CD14-positive monocyte (primary cell): ENCODE measurements around the gene EXOC6B. TPM values are rescaled to one million over a fixed set of nuclear protein-coding genes. Genes with fewer than 3 reads are reported as not detected.

Source experiments
- DNase-seq, 3 donors: peaks; one replicate each; pipeline ENCODE4 v3.0.0-alpha.2; 2011 to 2022
- H2AFZ ChIP-seq: 2 replicates; pipeline ENCODE4 v1.6.0; 2012; ENCODE audit warnings: mild to moderate bottlenecking, low read depth, low read length, inconsistent platforms; ENCODE audit not compliant: insufficient read depth, poor library complexity, severe bottlenecking
- H3K27ac ChIP-seq, 2 donors: 1 replicate in 1 of 2; 2 replicates in 1 of 2; pipeline ENCODE4 v1.5.1; 2012 to 2013; ENCODE audit warnings: low read length in 2 of 2, control low read depth in 1 of 2, inconsistent platforms in 1 of 2, low read depth in 1 of 2, mild to moderate bottlenecking in 1 of 2
- H3K27me3 ChIP-seq, 2 donors: one replicate each; pipeline versions ENCODE4 v1.6.0 to v1.6.1; 2011 to 2013; ENCODE audit warnings: low read length in 2 of 2; ENCODE audit not compliant: control insufficient read depth in 2 of 2, insufficient read depth in 2 of 2
- H3K36me3 ChIP-seq, 2 donors: replicated peaks in 1 of 2; 1 replicate in 1 of 2; 2 replicates in 1 of 2; pipeline versions ENCODE4 v1.5.1 to v1.6.1; 2012 to 2013; ENCODE audit warnings: low read length in 2 of 2, control low read depth in 1 of 2, inconsistent platforms in 1 of 2, mild to moderate bottlenecking in 1 of 2; ENCODE audit not compliant: insufficient read depth in 2 of 2, control insufficient read depth in 1 of 2
- H3K4me1 ChIP-seq, 2 donors: 1 replicate in 1 of 2; 2 replicates in 1 of 2; pipeline versions ENCODE4 v1.5.1 to v1.6.1; 2012 to 2013; ENCODE audit warnings: low read length in 2 of 2, control low read depth in 1 of 2, inconsistent platforms in 1 of 2, mild to moderate bottlenecking in 1 of 2, moderate library complexity in 1 of 2; ENCODE audit not compliant: insufficient read depth in 2 of 2, control insufficient read depth in 1 of 2
- H3K4me2 ChIP-seq: replicated peaks from 2 replicates; pipeline ENCODE3; 2012; ENCODE audit warnings: low read length, moderate library complexity, mild to moderate bottlenecking; ENCODE audit not compliant: poor library complexity, severe bottlenecking; ENCODE audit errors: extremely low read depth
- H3K4me3 ChIP-seq, 3 experiments: fragments of 200-600 bp in 1 of 3; sonication (generic) in 1 of 3; replicated peaks in 1 of 3; 1 replicate in 2 of 3; 2 replicates in 1 of 3; pipeline ENCODE4 v1.5.1; 2011 to 2013; ENCODE audit warnings: low read length in 3 of 3, mild to moderate bottlenecking in 3 of 3, control low read depth in 2 of 3, low read depth in 2 of 3, inconsistent platforms in 1 of 3, moderate library complexity in 1 of 3
- H3K79me2 ChIP-seq: 2 replicates; pipeline ENCODE4 v1.6.0; 2012; ENCODE audit warnings: mild to moderate bottlenecking, control low read depth, inconsistent platforms, low read length, moderate library complexity; ENCODE audit not compliant: insufficient read depth
- H3K9ac ChIP-seq: 2 replicates; pipeline ENCODE4 v1.6.0; 2017; ENCODE audit warnings: low read length, mild to moderate bottlenecking; ENCODE audit not compliant: insufficient read depth, poor library complexity, severe bottlenecking
- H3K9me3 ChIP-seq, 2 donors: replicated peaks in 1 of 2; 1 replicate in 1 of 2; 2 replicates in 1 of 2; pipeline versions ENCODE4 v1.5.1 to v1.6.1; 2012 to 2013; ENCODE audit warnings: low read length in 2 of 2, control low read depth in 1 of 2; ENCODE audit not compliant: control insufficient read depth in 1 of 2, insufficient read depth in 1 of 2
- H4K20me1 ChIP-seq: 2 replicates; pipeline ENCODE4 v1.6.0; 2012; ENCODE audit warnings: mild to moderate bottlenecking, low read length, control low read depth, moderate library complexity; ENCODE audit not compliant: insufficient read depth
- H3K27ac Mint-ChIP-seq, 7 donors: one replicate each; pipeline ENCODE4 v1.8.0; 2020; ENCODE audit warnings: mild to moderate bottlenecking in 7 of 7, mixed read lengths in 7 of 7, moderate library complexity in 6 of 7, inconsistent platforms in 2 of 7
- H3K27me3 Mint-ChIP-seq, 3 donors: one replicate each; pipeline ENCODE4 v1.8.0; 2021 to 2022; ENCODE audit warnings: low read depth in 3 of 3, mild to moderate bottlenecking in 3 of 3, mixed read lengths in 3 of 3, moderate library complexity in 3 of 3, inconsistent platforms in 1 of 3
- H3K36me3 Mint-ChIP-seq, 2 donors: one replicate each; pipeline ENCODE4 v1.8.0; 2020; ENCODE audit warnings: mixed read lengths in 2 of 2, inconsistent platforms in 1 of 2, mild to moderate bottlenecking in 1 of 2
- H3K4me1 Mint-ChIP-seq: one replicate; pipeline ENCODE4 v1.8.0; 2020; ENCODE audit warnings: mild to moderate bottlenecking, mixed read lengths
- H3K4me3 Mint-ChIP-seq, 2 donors: one replicate each; pipeline ENCODE4 v1.8.0; 2020; ENCODE audit warnings: mild to moderate bottlenecking in 2 of 2, mixed read lengths in 2 of 2, moderate library complexity in 1 of 2
- H3K9me3 Mint-ChIP-seq, 7 donors: one replicate each; pipeline ENCODE4 v1.8.0; 2020 to 2022; ENCODE audit warnings: mixed read lengths in 7 of 7, mild to moderate bottlenecking in 6 of 7, moderate library complexity in 6 of 7, inconsistent platforms in 2 of 7
- CTCF ChIP-seq: fragments of 200-600 bp; IDR thresholded peaks from one replicate; pipeline ENCODE4 v1.8.0; 2022; ENCODE audit warnings: antibody characterized with exemption, mild to moderate bottlenecking
- WGBS: methylation state at CpG from one replicate; pipeline ENCODE4 v1.1.5; 2013; ENCODE audit warnings: missing lambda C conversion rate; ENCODE audit not compliant: insufficient coverage; 5-methylcytosine and 5-hydroxymethylcytosine counted together
- intact Hi-C, 2 donors: fragments of 100-400 bp; cut with micrococcal nuclease; formaldehyde crosslinking; loops; one replicate each; pipeline versions ENCODE4 v1.15.0 to v1.15.1; 2023
- polyA plus RNA-seq, 3 donors: library from polyadenylated mRNA; depleted of rRNA in 1 of 3; unstranded in 2 of 3; stranded (reverse) in 1 of 3; fragments of 300-500 nt in 2 of 3; fragments of >200 nt in 1 of 3; fragmentation: Illumina TruSeq in 2 of 3; gene quantifications; 1 replicate in 2 of 3; 2 replicates in 1 of 3; pipeline ENCODE4 v1.2.3, GENCODE V29; 2012 to 2021

The EXOC6B gene
- polyA plus RNA-seq, 3 donors, result 1.8 to 2.8 (median 2.1) TPM

DNA sequence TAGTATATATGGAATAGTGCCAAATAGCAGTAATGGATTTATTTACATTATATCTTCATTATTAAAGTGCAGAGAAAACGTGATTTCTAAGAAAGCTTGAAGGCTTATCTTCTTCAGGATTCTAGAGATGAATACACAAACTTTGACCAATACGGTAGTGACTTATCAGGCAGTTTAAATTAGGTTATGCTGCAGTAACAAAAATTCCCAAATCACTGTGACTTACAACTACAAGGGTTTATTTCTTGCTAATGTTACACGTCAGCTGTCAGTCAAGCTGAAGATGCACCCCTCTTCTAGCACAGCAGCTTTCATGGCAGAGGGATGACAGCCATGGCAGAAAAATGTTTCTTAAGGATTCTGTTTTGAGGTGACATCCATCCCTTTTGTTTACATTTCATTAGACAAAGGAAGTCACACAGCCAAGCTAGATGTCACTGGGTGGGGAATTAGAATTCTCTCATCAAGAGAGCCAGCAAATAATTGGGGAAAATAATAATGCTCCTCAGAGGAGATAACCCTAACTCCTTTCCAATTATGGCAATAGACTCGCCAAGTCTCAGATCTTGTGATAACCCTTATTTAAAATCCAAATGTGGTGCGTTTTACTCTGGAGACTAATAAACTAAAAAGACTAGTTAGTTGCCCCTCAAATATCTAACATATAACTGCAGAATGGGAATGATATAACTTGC lies 409.9 kb downstream of the EXOC6B start:
- Histone ChIP-seq H3K9me3 (peaks cover 5 to 7% of the 10 kb centered on the region in 2 donors), H3K4me2 (no peak overlapping the region), H3K27me3 (no peaks in the 10 kb centered on the region), H3K79me2 (no peaks in the 10 kb centered on the region), H3K36me3 (no peaks in the 10 kb centered on the region), H3K9ac (no peak overlapping the region), H3K4me3 (no peak overlapping the region), H4K20me1 (no peaks in the 10 kb centered on the region), H3K4me1 (no peaks in the 10 kb centered on the region), H2AFZ (no peak overlapping the region), H3K27ac (no peak overlapping the region)
- intact Hi-C loops, result no loop called here
- no peak overlapping the region for H3K27ac Mint-ChIP-seq
- WGBS, result no CpG with 5 or more reads among the region's 5 CpGs
- no peak overlapping the region for H3K4me3 Mint-ChIP-seq
- H3K4me1 Mint-ChIP-seq, result no peaks in the 10 kb centered on the region
- H3K9me3 Mint-ChIP-seq, result peaks cover 4 to 12% (median 10%) of the 10 kb centered on the region in 7 donors
- TF ChIP-seq CTCF, result no peak
- peaks cover 0 to 1% (median 0%) of the 10 kb centered on the region in 3 donors for H3K27me3 Mint-ChIP-seq
- no peak for DNase-seq
- H3K36me3 Mint-ChIP-seq, result no peaks in the 10 kb centered on the region

DNA sequence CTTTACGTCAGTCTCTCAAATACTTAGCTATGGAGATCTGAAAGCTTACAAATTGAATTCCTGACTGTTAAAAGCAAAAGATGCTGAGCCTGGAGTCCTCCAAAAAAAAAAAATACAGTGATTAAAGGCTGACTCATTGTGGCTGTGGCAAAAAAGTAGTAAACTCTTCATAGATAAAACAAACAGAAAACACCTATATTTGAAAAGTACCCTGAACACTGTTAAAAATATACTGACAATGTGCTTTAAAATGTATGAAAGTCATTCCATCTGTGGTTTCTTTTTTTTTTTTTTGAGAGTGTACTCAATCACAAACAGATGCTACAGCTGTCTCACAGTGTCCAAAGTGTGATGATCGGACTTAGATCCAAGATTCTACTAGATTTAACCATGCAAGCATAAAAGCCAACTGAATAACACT lies 410.6 kb downstream of the EXOC6B start:
- Histone ChIP-seq H3K79me2 (no peaks in the 10 kb centered on the region), H3K4me1 (no peaks in the 10 kb centered on the region), H4K20me1 (no peaks in the 10 kb centered on the region), H2AFZ (no peak overlapping the region), H3K9ac (no peak overlapping the region), H3K9me3 (peaks cover under 1 to 7% of the 10 kb centered on the region in 2 donors), H3K4me2 (no peak overlapping the region), H3K27me3 (no peaks in the 10 kb centered on the region), H3K4me3 (no peak overlapping the region), H3K36me3 (no peaks in the 10 kb centered on the region), H3K27ac (no peak overlapping the region)
- Mint-ChIP-seq H3K4me3 (no peak overlapping the region), H3K4me1 (no peaks in the 10 kb centered on the region), H3K27me3 (peaks cover 0 to 3% (median 0%) of the 10 kb centered on the region in 3 donors), H3K36me3 (no peaks in the 10 kb centered on the region), H3K27ac (no peak overlapping the region), H3K9me3 (peaks cover 4 to 11% (median 6%) of the 10 kb centered on the region in 7 donors)
- DNase-seq, result no peak
- TF ChIP-seq CTCF, result no peak
- no CpG with 5 or more reads among the region's 2 CpGs for WGBS
- intact Hi-C loops, result no loop called here
